Measurements from ENCODE around the gene PTK7.

Gene PTK7

DNA sequence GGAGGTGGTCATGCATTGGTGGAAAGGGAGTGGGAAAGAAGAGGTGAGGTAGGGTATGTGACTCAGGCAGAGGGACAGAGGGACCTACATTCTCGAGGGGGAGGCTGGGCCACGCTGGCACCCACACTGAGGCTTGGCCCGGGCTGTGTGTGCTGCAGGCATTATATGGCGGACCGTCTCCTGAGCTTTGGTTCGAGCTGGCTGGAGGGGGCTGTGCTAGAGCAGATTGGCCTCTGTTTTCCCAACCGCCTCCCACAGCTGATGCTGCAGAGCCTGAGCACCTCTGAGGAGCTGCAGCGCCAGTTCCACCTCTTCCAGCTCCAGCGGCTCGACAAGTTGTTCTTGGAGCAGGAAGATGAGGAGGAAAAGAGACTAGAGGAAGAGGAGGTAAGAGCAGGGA lies 129.7 kb downstream of the PTK7 start:
- no peak for DNase-seq (ENCODE audit: low read depth in 2 of 2)

- no peak for DNase-seq (ENCODE audit: low read depth in 2 of 2)
These were observed 131.2 kb downstream of the PTK7 start for GRCh38 chr6:43207286-43207685.
